GM21619 (cell line): ENCODE data around the gene HLA-DQA1.
A peak's percentile ranks its signal among the peaks of the same experiment; 100 is the strongest.
"Not testable (repeated sequence)": the region's sequence is repeated elsewhere in the genome, so short reads cannot be mapped to it uniquely, and the experiment has no call there.

Source experiments
- ATAC-seq: cut with Tn5 transposase; IDR thresholded peaks from one replicate; pipeline ENCODE4 v1.9.1; 2021; ENCODE audit not compliant: unreplicated experiment

HLA-DQA1 gene

GRCh38 chr6:32637219-32637880 is at the start of gene HLA-DQA1:
HLA-DQA1 (plus strand) TSS chr6:32637406; CDS start chr6:32637459, 53 bp downstream.
- ATAC-seq: peak; percentile 71

GRCh38 chr6:32588156-32588555 is 49.0 kb upstream of the HLA-DQA1 start:
- ATAC-seq: no peak

- ATAC-seq: peak; percentile 89
Measured at GRCh38 chr6:32589596-32590449, 47.4 kb upstream of the HLA-DQA1 start, which contains the start of gene HLA-DRB1. HLA-DRB1 (minus strand) TSS chr6:32589848; CDS start chr6:32589742, 106 bp downstream.

- ATAC-seq: not testable (repeated sequence)
Measured at GRCh38 chr6:32590713-32591112, 46.5 kb upstream of the HLA-DQA1 start.

- ATAC-seq: no peak
Measured at GRCh38 chr6:32597024-32597423, 40.2 kb upstream of the HLA-DQA1 start.

GRCh38 chr6:32602383-32602782 is 34.8 kb upstream of the HLA-DQA1 start:
- no peak for ATAC-seq

- no peak for ATAC-seq
Measured at GRCh38 chr6:32603222-32603621, 34.0 kb upstream of the HLA-DQA1 start.

- ATAC-seq: no peak
Measured at GRCh38 chr6:32603888-32604287, 33.3 kb upstream of the HLA-DQA1 start.

GRCh38 chr6:32604434-32604877 is 32.8 kb upstream of the HLA-DQA1 start:
- ATAC-seq: no peak

- no peak for ATAC-seq
Measured at GRCh38 chr6:32607263-32607987, 29.8 kb upstream of the HLA-DQA1 start.

GRCh38 chr6:32607988-32608298 is 29.3 kb upstream of the HLA-DQA1 start:
- no peak for ATAC-seq

- ATAC-seq: no peak
Measured at GRCh38 chr6:32608362-32608761, 28.8 kb upstream of the HLA-DQA1 start.

GRCh38 chr6:32609391-32609730 is 27.8 kb upstream of the HLA-DQA1 start:
- no peak for ATAC-seq

GRCh38 chr6:32609731-32610640 is 27.2 kb upstream of the HLA-DQA1 start:
- peak; percentile 84 for ATAC-seq

GRCh38 chr6:32610682-32611296 is 26.4 kb upstream of the HLA-DQA1 start:
- no peak for ATAC-seq

- no peak for ATAC-seq
Measured at GRCh38 chr6:32613475-32613874, 23.7 kb upstream of the HLA-DQA1 start.

GRCh38 chr6:32614366-32615081 is 22.7 kb upstream of the HLA-DQA1 start:
- no peak for ATAC-seq

- ATAC-seq: no peak
Measured at GRCh38 chr6:32615885-32616532, 21.2 kb upstream of the HLA-DQA1 start.

GRCh38 chr6:32617751-32618150 is 19.5 kb upstream of the HLA-DQA1 start:
- no peak for ATAC-seq
